Activated T-helper 1 cell treated with anti-CD3 and anti-CD28 coated beads, Interleukin-12 subunit alpha, Interleukin-12 subunit beta, Interleukin-2, Interleukin-4 antibody, amounts not matched to agents 30 ng/mL and 10 ng/mL and 1 ng/mL, durations not matched to agents 14 hours and 24 hours and 36 hours (primary cell): Measurements from ENCODE around the gene CHST9. TPM values are rescaled to one million over a fixed set of nuclear protein-coding genes. Genes with fewer than 3 reads are reported as not detected.

Experiments
- DNase-seq: peaks from one replicate; pipeline ENCODE4 v3.0.0; 2021; ENCODE audit warnings: low spot score
- H3K27ac Mint-ChIP-seq: one replicate; pipeline ENCODE4 v1.8.0; 2021; ENCODE audit warnings: mild to moderate bottlenecking, mixed read lengths
- H3K27me3 Mint-ChIP-seq: one replicate; pipeline ENCODE4 v1.8.0; 2022; ENCODE audit warnings: mild to moderate bottlenecking, moderate library complexity, mixed read lengths; ENCODE audit not compliant: insufficient read depth
- H3K36me3 Mint-ChIP-seq: one replicate; pipeline ENCODE4 v1.8.0; 2021; ENCODE audit warnings: low read depth, mixed read lengths
- H3K4me1 Mint-ChIP-seq: one replicate; pipeline ENCODE4 v1.8.0; 2021; ENCODE audit warnings: low read depth, mixed read lengths
- H3K4me3 Mint-ChIP-seq: one replicate; pipeline ENCODE4 v1.8.0; 2021; ENCODE audit warnings: mild to moderate bottlenecking, moderate library complexity, mixed read lengths
- H3K9me3 Mint-ChIP-seq: one replicate; pipeline ENCODE4 v1.8.0; 2021; ENCODE audit warnings: mixed read lengths
- intact Hi-C: fragments of 100-400 bp; cut with micrococcal nuclease; formaldehyde crosslinking; loops from one replicate; pipeline ENCODE4 v1.15.1; 2024
- total RNA-seq: library from RNA; stranded (reverse); gene quantifications from 2 replicates; pipeline ENCODE4 v1.2.3, GENCODE V29; 2022

The CHST9 gene
- total RNA-seq, 1 donor from 2014 or later, result not detected

- H3K27ac Mint-ChIP-seq, result no peak overlapping the region
- H3K27me3 Mint-ChIP-seq, result no peaks in the 10 kb centered on the region
- no peak overlapping the region for H3K4me3 Mint-ChIP-seq
- H3K4me1 Mint-ChIP-seq, result no peaks in the 10 kb centered on the region
- DNase-seq, result no peak
- H3K36me3 Mint-ChIP-seq, result no peaks in the 10 kb centered on the region
- intact Hi-C loops, result no loop called here
- H3K9me3 Mint-ChIP-seq, result no peaks in the 10 kb centered on the region
These were observed 296.8 kb downstream of the CHST9 start for GRCh38 chr18:26888259-26888658.

- H3K4me1 Mint-ChIP-seq, result no peaks in the 10 kb centered on the region
- intact Hi-C loops, result no loop called here
- no peaks in the 10 kb centered on the region for H3K9me3 Mint-ChIP-seq
- no peaks in the 10 kb centered on the region for H3K36me3 Mint-ChIP-seq
- no peak overlapping the region for H3K4me3 Mint-ChIP-seq
- DNase-seq, result no peak
- no peaks in the 10 kb centered on the region for H3K27me3 Mint-ChIP-seq
- H3K27ac Mint-ChIP-seq, result no peak overlapping the region
These were observed 310.0 kb downstream of the CHST9 start for GRCh38 chr18:26875040-26875654.

- no peak for DNase-seq
- Mint-ChIP-seq H3K27me3 (no peaks in the 10 kb centered on the region), H3K9me3 (no peaks in the 10 kb centered on the region), H3K27ac (no peak overlapping the region), H3K4me1 (no peaks in the 10 kb centered on the region), H3K4me3 (no peak overlapping the region), H3K36me3 (no peaks in the 10 kb centered on the region)
- intact Hi-C loops, result no loop called here
These were observed 310.8 kb downstream of the CHST9 start for GRCh38 chr18:26874283-26874682.

GRCh38 chr18:26869640-26870039, 315.5 kb downstream of the CHST9 start:
- no peaks in the 10 kb centered on the region for H3K9me3 Mint-ChIP-seq
- H3K4me3 Mint-ChIP-seq, result no peak overlapping the region
- H3K27ac Mint-ChIP-seq, result no peak overlapping the region
- H3K4me1 Mint-ChIP-seq, result no peaks in the 10 kb centered on the region
- DNase-seq, result no peak
- H3K27me3 Mint-ChIP-seq, result no peaks in the 10 kb centered on the region
- H3K36me3 Mint-ChIP-seq, result no peaks in the 10 kb centered on the region
- intact Hi-C loops, result no loop called here

- H3K4me1 Mint-ChIP-seq, result no peaks in the 10 kb centered on the region
- no peaks in the 10 kb centered on the region for H3K36me3 Mint-ChIP-seq
- intact Hi-C loops, result no loop called here
- no peak overlapping the region for H3K4me3 Mint-ChIP-seq
- H3K27ac Mint-ChIP-seq, result no peak overlapping the region
- peaks cover 4% of the 10 kb centered on the region for H3K27me3 Mint-ChIP-seq
- DNase-seq, result no peak
- H3K9me3 Mint-ChIP-seq, result no peaks in the 10 kb centered on the region
These were observed 316.0 kb downstream of the CHST9 start for GRCh38 chr18:26868968-26869586.

- no peaks in the 10 kb centered on the region for H3K4me1 Mint-ChIP-seq
- DNase-seq, result no peak
- no peaks in the 10 kb centered on the region for H3K36me3 Mint-ChIP-seq
- H3K27ac Mint-ChIP-seq, result no peak overlapping the region
- H3K27me3 Mint-ChIP-seq, result peaks cover 9% of the 10 kb centered on the region
- no peak overlapping the region for H3K4me3 Mint-ChIP-seq
- no peaks in the 10 kb centered on the region for H3K9me3 Mint-ChIP-seq
- intact Hi-C loops, result no loop called here
These were observed 317.6 kb downstream of the CHST9 start for GRCh38 chr18:26867471-26867870.

- Mint-ChIP-seq H3K4me3 (no peak within 1 kb of the TSS), H3K36me3 (no peaks in the 10 kb centered on the region), H3K27ac (no peak within 1 kb of the TSS), H3K27me3 (peaks cover 9% of the 10 kb centered on the region), H3K4me1 (no peaks in the 10 kb centered on the region), H3K9me3 (no peaks in the 10 kb centered on the region)
- no peak for DNase-seq
- intact Hi-C loops, result no loop called here
These were observed 319.6 kb downstream of the CHST9 start, which contains the start of gene AQP4 for GRCh38 chr18:26865557-26865956. AQP4 (minus strand) TSS chr18:26865707; CDS start chr18:26865689, 18 bp downstream.

- H3K9me3 Mint-ChIP-seq, result no peaks in the 10 kb centered on the region
- intact Hi-C loops, result no loop called here
- H3K27ac Mint-ChIP-seq, result no peak overlapping the region
- H3K4me1 Mint-ChIP-seq, result no peaks in the 10 kb centered on the region
- DNase-seq, result no peak
- H3K4me3 Mint-ChIP-seq, result no peak overlapping the region
- no peaks in the 10 kb centered on the region for H3K36me3 Mint-ChIP-seq
- peaks cover 11% of the 10 kb centered on the region for H3K27me3 Mint-ChIP-seq
These were observed 320.4 kb downstream of the CHST9 start for GRCh38 chr18:26864658-26865057.

GRCh38 chr18:26863921-26864497, 321.1 kb downstream of the CHST9 start:
- Mint-ChIP-seq H3K4me3 (no peak overlapping the region), H3K36me3 (no peaks in the 10 kb centered on the region), H3K27me3 (peaks cover 11% of the 10 kb centered on the region), H3K4me1 (no peaks in the 10 kb centered on the region), H3K27ac (no peak overlapping the region), H3K9me3 (no peaks in the 10 kb centered on the region)
- intact Hi-C loops, result no loop called here
- DNase-seq, result no peak

- Mint-ChIP-seq H3K9me3 (no peaks in the 10 kb centered on the region), H3K4me1 (no peaks in the 10 kb centered on the region), H3K27ac (no peak overlapping the region), H3K36me3 (no peaks in the 10 kb centered on the region), H3K4me3 (no peak overlapping the region), H3K27me3 (peaks cover 11% of the 10 kb centered on the region)
- intact Hi-C loops, result no loop called here
- DNase-seq, result no peak
These were observed 321.8 kb downstream of the CHST9 start for GRCh38 chr18:26863122-26863879.

GRCh38 chr18:26862084-26862483, 323.0 kb downstream of the CHST9 start:
- Mint-ChIP-seq H3K4me3 (no peak overlapping the region), H3K27me3 (peaks cover 11% of the 10 kb centered on the region), H3K4me1 (no peaks in the 10 kb centered on the region), H3K36me3 (no peaks in the 10 kb centered on the region), H3K9me3 (no peaks in the 10 kb centered on the region), H3K27ac (no peak overlapping the region)
- intact Hi-C loops, result no loop called here
- no peak for DNase-seq
